H1 (cell line): ENCODE data around the gene OSCAR. TPM values are rescaled to one million over a fixed set of nuclear protein-coding genes. Genes with fewer than 3 reads are reported as not detected.

Source experiments
- ASH2L ChIP-seq: fragments of 200-600, 300-600 bp; sonication (generic); IDR thresholded peaks from one replicate; pipeline ENCODE4 v1.7.1; 2017; ENCODE audit warnings: low read length
- BCL11A ChIP-seq, 2 experiments: IDR thresholded peaks; one replicate each; pipeline ENCODE4 v1.6.1; 2011; ENCODE audit warnings: low read depth in 2 of 2, low read length in 2 of 2, mild to moderate bottlenecking in 2 of 2
- CBX5 ChIP-seq: fragments of 300-800, 300-1000 bp; sonication (generic); IDR thresholded peaks from 2 replicates; pipeline ENCODE4 v1.7.1; 2016; ENCODE audit warnings: antibody characterized with exemption, low read length, low read depth
- CEBPB ChIP-seq: IDR thresholded peaks from 2 replicates; pipeline ENCODE4 v1.6.1; 2012; ENCODE audit warnings: low read depth, low read length
- CHD1 ChIP-seq: IDR thresholded peaks from 2 replicates; pipeline ENCODE4 v1.6.1; 2012; ENCODE audit warnings: low read depth, low read length, improper control_type of control experiment
- CREB1 ChIP-seq: IDR thresholded peaks from 2 replicates; pipeline ENCODE4 v1.6.1; 2012; ENCODE audit warnings: inconsistent platforms
- FOSL1 ChIP-seq: IDR thresholded peaks from 2 replicates; pipeline ENCODE4 v1.6.1; 2011; ENCODE audit warnings: mild to moderate bottlenecking, low read depth, low read length, moderate library complexity; ENCODE audit not compliant: insufficient read depth
- GTF2F1 ChIP-seq: IDR thresholded peaks from 2 replicates; pipeline ENCODE4 v1.6.1; 2012; ENCODE audit warnings: low read depth, low read length, improper control_type of control experiment, borderline replicate concordance
- JUND ChIP-seq: IDR thresholded peaks from 2 replicates; pipeline ENCODE4 v1.6.1; 2011; ENCODE audit warnings: mild to moderate bottlenecking, improper control_type of control experiment, low read length
- KDM1A ChIP-seq: fragments of 200-600, 300-600 bp; sonication (generic); IDR thresholded peaks from 2 replicates; pipeline ENCODE4 v1.7.1; 2016; ENCODE audit warnings: mild to moderate bottlenecking, low read length, borderline replicate concordance
- MAFK ChIP-seq: IDR thresholded peaks from 2 replicates; pipeline ENCODE4 v1.6.1; 2012; ENCODE audit warnings: low read depth, mild to moderate bottlenecking, improper control_type of control experiment, low read length
- NRF1 ChIP-seq: IDR thresholded peaks from 2 replicates; pipeline ENCODE4 v1.6.1; 2011; ENCODE audit warnings: mild to moderate bottlenecking, low read depth, low read length, improper control_type of control experiment
- PHF8 ChIP-seq: fragments of 200-600 bp; sonication (generic); conservative IDR thresholded peaks from 2 replicates; pipeline ENCODE4 v1.7.1; 2012; ENCODE audit warnings: low read depth, mild to moderate bottlenecking, inconsistent platforms, low read length, moderate library complexity
- POLR2AphosphoS5 ChIP-seq: IDR thresholded peaks from 2 replicates; pipeline ENCODE4 v1.6.1; 2011; ENCODE audit warnings: low read depth, low read length
- RNF2 ChIP-seq: fragments of 200-900, 300-1000 bp; sonication (generic); IDR thresholded peaks from 2 replicates; pipeline ENCODE4 v1.7.1; 2016; ENCODE audit warnings: borderline replicate concordance, low read depth, mild to moderate bottlenecking, antibody characterized with exemption, low read length; ENCODE audit not compliant: poor library complexity, severe bottlenecking; ENCODE audit errors: missing control alignments
- SP2 ChIP-seq: IDR thresholded peaks from 2 replicates; pipeline ENCODE4 v1.6.1; 2012; ENCODE audit warnings: mild to moderate bottlenecking, low read length, inconsistent platforms
- TAF1 ChIP-seq: IDR thresholded peaks from 2 replicates; pipeline ENCODE4 v1.6.1; 2011; ENCODE audit warnings: mild to moderate bottlenecking, low read depth, low read length
- TBP ChIP-seq: IDR thresholded peaks from 2 replicates; pipeline ENCODE4 v1.6.1; 2011; ENCODE audit warnings: low read depth, low read length, improper control_type of control experiment
- TCF12 ChIP-seq: IDR thresholded peaks from 2 replicates; pipeline ENCODE4 v1.6.1; 2011; ENCODE audit warnings: low read depth, mild to moderate bottlenecking, low read length
- polyA plus RNA-seq, 7 experiments: library from polyadenylated mRNA; depleted of rRNA in 3 of 7; stranded (reverse) in 5 of 7; unstranded in 2 of 7; fragments of >200 nt in 5 of 7; fragments of 200-250 nt in 2 of 7; gene quantifications; 1 replicate in 5 of 7; 2 replicates in 1 of 7; 4 replicates in 1 of 7; pipeline versions ENCODE4 v1.2.1 to v1.2.3, GENCODE V29; 2011 to 2013; ENCODE audit warnings: missing spikeins in 2 of 7, mixed read lengths in 2 of 7
- total RNA-seq: library from RNA; stranded (reverse); fragmentation: NEBNext Ultra II Directional; extraction: Animal tissue kit (Norgen Biotek cat#: 25700); gene quantifications from 2 replicates; pipeline ENCODE4 v1.2.1, GENCODE V29; 2021
- TF ChIP-seq, protein P1 (sequence below), 3 experiments: IDR thresholded peaks; 1 replicate in 2 of 3; 2 replicates in 1 of 3; pipeline versions ENCODE4 v1.5.1 to v1.6.1; 2011; ENCODE audit warnings: low read length in 3 of 3, mild to moderate bottlenecking in 3 of 3, inconsistent platforms in 2 of 3, low read depth in 1 of 3, moderate library complexity in 1 of 3; ENCODE audit not compliant: insufficient read depth in 1 of 3; ENCODE audit errors: control extremely low read depth in 1 of 3
- TF ChIP-seq, protein P2 (sequence below): IDR thresholded peaks from 2 replicates; pipeline ENCODE4 v1.6.1; 2012; ENCODE audit warnings: inconsistent platforms

OSCAR gene
- total and polyA plus RNA-seq, 2 of the 8 experiments (the other 6 are each of a cell fraction or from before 2014, with no cell fraction given) = 1.1 TPM

DNA sequence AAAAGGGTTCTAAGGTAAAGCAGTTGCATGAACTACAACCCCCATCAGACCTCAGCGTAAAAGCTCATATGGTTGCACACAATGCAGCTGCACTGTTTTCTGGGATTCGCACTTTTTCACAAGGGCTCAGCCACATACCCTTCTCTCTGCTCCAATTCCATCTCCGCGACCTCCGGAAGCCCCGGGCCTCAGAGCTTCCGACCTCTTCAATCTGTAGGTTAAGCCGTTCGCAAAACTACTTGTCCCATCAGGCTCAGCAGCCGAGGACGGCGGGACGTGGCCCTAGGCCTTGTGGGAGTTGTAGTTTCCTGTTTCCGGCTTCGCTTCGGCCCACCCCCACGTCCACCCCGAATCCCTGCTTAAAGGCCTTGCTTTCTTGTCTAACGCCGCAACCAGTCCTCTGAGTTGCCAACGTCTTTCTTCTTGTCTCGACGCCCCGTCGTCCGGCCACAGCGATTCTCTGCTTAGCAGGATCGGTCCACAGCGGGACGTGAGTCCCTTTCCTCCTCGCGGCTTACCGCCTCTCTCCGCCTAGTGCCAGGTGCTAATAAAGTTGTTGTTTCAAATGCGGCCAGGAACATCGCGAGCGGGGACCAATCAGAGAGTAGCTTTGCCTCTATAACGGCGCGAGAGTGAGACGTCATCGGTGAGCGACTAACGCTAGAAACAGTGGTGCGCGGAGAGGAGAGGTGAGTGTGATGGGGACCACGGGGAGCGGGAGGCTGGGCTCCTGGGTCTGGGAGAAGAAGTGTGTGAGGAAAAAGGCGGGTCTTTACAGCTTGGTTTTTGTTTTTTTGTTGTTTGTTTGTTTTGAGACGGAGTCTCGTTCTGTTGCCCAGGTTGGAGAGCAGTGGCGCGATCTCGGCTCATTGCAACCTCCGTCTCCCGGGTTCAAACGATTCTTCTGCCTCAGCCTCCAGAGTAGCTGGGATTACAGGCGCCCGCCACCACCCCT lies 14.8 kb upstream of the OSCAR start, which contains the start of the genes PRPF31 and TFPT (continued):
- TF ChIP-seq BCL11A (IDR thresholded peaks at IDR 0.05; ENCODE audit: low read depth in 2 of 2, low read length in 2 of 2) (no peak), MAFK (no peak), CREB1 (peak; percentile 99), TBP (peak; percentile 94), RNF2 (no peak), CBX5 (no peak), CEBPB (no peak), TAF1 (peak; percentile 96), FOSL1 (no peak), NRF1 (no peak), GTF2F1 (no peak; the same call in 1 of the 2 replicates), KDM1A (no peak), ASH2L (peak; percentile 94), SP2 (no peak), PHF8 (peak; percentile 73), CHD1 (no peak), POLR2AphosphoS5 (peak; percentile 95), TCF12 (0 out of 2 replicates have a peak, but pooled peaks have one; percentile 53), JUND (no peak)
- TF ChIP-seq, protein P1, sequence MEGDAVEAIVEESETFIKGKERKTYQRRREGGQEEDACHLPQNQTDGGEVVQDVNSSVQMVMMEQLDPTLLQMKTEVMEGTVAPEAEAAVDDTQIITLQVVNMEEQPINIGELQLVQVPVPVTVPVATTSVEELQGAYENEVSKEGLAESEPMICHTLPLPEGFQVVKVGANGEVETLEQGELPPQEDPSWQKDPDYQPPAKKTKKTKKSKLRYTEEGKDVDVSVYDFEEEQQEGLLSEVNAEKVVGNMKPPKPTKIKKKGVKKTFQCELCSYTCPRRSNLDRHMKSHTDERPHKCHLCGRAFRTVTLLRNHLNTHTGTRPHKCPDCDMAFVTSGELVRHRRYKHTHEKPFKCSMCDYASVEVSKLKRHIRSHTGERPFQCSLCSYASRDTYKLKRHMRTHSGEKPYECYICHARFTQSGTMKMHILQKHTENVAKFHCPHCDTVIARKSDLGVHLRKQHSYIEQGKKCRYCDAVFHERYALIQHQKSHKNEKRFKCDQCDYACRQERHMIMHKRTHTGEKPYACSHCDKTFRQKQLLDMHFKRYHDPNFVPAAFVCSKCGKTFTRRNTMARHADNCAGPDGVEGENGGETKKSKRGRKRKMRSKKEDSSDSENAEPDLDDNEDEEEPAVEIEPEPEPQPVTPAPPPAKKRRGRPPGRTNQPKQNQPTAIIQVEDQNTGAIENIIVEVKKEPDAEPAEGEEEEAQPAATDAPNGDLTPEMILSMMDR (IDR thresholded peaks at IDR 0.05; ENCODE audit: control extremely low read depth in 1 of 3, insufficient read depth in 1 of 3, low read depth in 1 of 3, low read length in 3 of 3) = no peak
- TF ChIP-seq, protein P2, sequence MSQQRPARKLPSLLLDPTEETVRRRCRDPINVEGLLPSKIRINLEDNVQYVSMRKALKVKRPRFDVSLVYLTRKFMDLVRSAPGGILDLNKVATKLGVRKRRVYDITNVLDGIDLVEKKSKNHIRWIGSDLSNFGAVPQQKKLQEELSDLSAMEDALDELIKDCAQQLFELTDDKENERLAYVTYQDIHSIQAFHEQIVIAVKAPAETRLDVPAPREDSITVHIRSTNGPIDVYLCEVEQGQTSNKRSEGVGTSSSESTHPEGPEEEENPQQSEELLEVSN = no peak; the same call in 1 of the 2 replicates
